H1 (cell line): Measurements from ENCODE around the gene ACCSL. TPM values are rescaled to one million over a fixed set of nuclear protein-coding genes. Genes with fewer than 3 reads are reported as not detected.

Experiments used
- CTCF ChIA-PET: fragments of 300-600 bp; sonication (Branson Sonifier 250); formaldehyde crosslinking; loops from one replicate; lab custom pipeline; 2021; ENCODE audit not compliant: partially characterized antibody; lab: Charles Lee
- POLR2A ChIA-PET: fragments of 300-600 bp; sonication (Branson Sonifier 250); formaldehyde crosslinking; loops from one replicate; lab custom pipeline; 2021; ENCODE audit warnings: inconsistent platforms; ENCODE audit not compliant: partially characterized antibody; lab: Charles Lee
- DNase-seq, 2 experiments: peaks; one replicate each; pipeline versions ENCODE4 v3.0.0 to v3.0.0-alpha.2; 2010 to 2022; ENCODE audit warnings: low spot score in 2 of 2, low read depth in 1 of 2, mixed read lengths in 1 of 2
- FAIRE-seq: peaks from 2 replicates; lab custom pipeline; 2011; peaks lifted over from hg19 to GRCh38; lab: Jason Lieb, UNC
- H2AFZ ChIP-seq: 2 replicates; pipeline ENCODE4 v1.8.1; 2012; ENCODE audit warnings: low read length, inconsistent platforms
- H2AK5ac ChIP-seq: 2 replicates; pipeline ENCODE4 v1.6.1; 2013; ENCODE audit warnings: low read depth, low read length
- H2BK120ac ChIP-seq: replicated peaks from 2 replicates; pipeline ENCODE3; 2013; ENCODE audit warnings: low read depth, low read length, inconsistent platforms
- H2BK12ac ChIP-seq: 2 replicates; pipeline ENCODE4 v1.6.1; 2013; ENCODE audit warnings: low read depth, low read length
- H2BK15ac ChIP-seq: 2 replicates; pipeline ENCODE4 v1.6.1; 2013; ENCODE audit warnings: low read length
- H2BK20ac ChIP-seq: 2 replicates; pipeline ENCODE4 v1.6.1; 2013; ENCODE audit warnings: low read length
- H2BK5ac ChIP-seq: 2 replicates; pipeline ENCODE4 v1.6.1; 2013; ENCODE audit warnings: low read depth, low read length
- H3K14ac ChIP-seq: 2 replicates; pipeline ENCODE4 v1.6.1; 2013; ENCODE audit warnings: inconsistent platforms; ENCODE audit not compliant: insufficient read length
- H3K18ac ChIP-seq: 2 replicates; pipeline ENCODE4 v1.6.1; 2013; ENCODE audit warnings: low read length; ENCODE audit errors: extremely low read depth
- H3K23ac ChIP-seq: 2 replicates; pipeline ENCODE4 v1.6.1; 2013; ENCODE audit warnings: inconsistent platforms; ENCODE audit not compliant: insufficient read length
- H3K23me2 ChIP-seq: 2 replicates; pipeline ENCODE4 v1.6.1; 2013; ENCODE audit warnings: low read depth, low read length
- H3K27ac ChIP-seq: 2 replicates; pipeline ENCODE4 v1.6.1; 2011; ENCODE audit warnings: low read depth, low read length, inconsistent platforms
- H3K27me3 ChIP-seq, 4 experiments: replicated peaks in 1 of 4; 1 replicate in 1 of 4; 2 replicates in 3 of 4; pipeline versions ENCODE4 v1.6.1 to v1.8.1; 2011 to 2013; ENCODE audit warnings: low read length in 3 of 4, mild to moderate bottlenecking in 3 of 4, inconsistent platforms in 2 of 4, mixed read lengths in 2 of 4, moderate library complexity in 1 of 4; ENCODE audit not compliant: control insufficient read depth in 3 of 4, insufficient read depth in 3 of 4; ENCODE audit errors: extremely low read depth in 1 of 4
- H3K36me3 ChIP-seq, 4 experiments: 2 replicates each; pipeline versions ENCODE4 v1.6.1 to v1.8.1; 2011 to 2013; ENCODE audit warnings: mild to moderate bottlenecking in 4 of 4, low read length in 3 of 4, moderate library complexity in 2 of 4, control low read depth in 1 of 4, inconsistent platforms in 1 of 4; ENCODE audit not compliant: insufficient read depth in 4 of 4, control insufficient read depth in 2 of 4
- H3K4ac ChIP-seq: replicated peaks from 2 replicates; pipeline ENCODE3; 2013; ENCODE audit warnings: low read length, low read depth, mixed read lengths, inconsistent platforms; ENCODE audit not compliant: insufficient read length
- H3K4me1 ChIP-seq, 4 experiments: replicated peaks in 1 of 4; 1 replicate in 1 of 4; 2 replicates in 3 of 4; pipeline versions ENCODE4 v1.6.1 to v1.8.1; 2011 to 2013; ENCODE audit warnings: low read length in 3 of 4, inconsistent platforms in 2 of 4, mixed read lengths in 1 of 4; ENCODE audit not compliant: insufficient read depth in 4 of 4, control insufficient read depth in 3 of 4
- H3K4me2 ChIP-seq, 2 experiments: 2 replicates each; pipeline versions ENCODE4 v1.6.1 to v1.8.1; 2011 to 2013; ENCODE audit warnings: low read depth in 2 of 2, low read length in 2 of 2, control low read depth in 1 of 2, inconsistent platforms in 1 of 2, mild to moderate bottlenecking in 1 of 2; ENCODE audit not compliant: insufficient read depth in 1 of 2
- H3K4me3 ChIP-seq, 4 experiments: fragments of 200-600, 300-600 bp in 1 of 4; sonication (generic), shearing (Covaris generic), sonication (Bioruptor Twin) in 1 of 4; 2 replicates each; pipeline versions ENCODE4 v1.5.1 to v1.8.1; 2011 to 2016; ENCODE audit warnings: low read length in 4 of 4, low read depth in 3 of 4, control low read depth in 2 of 4, inconsistent platforms in 2 of 4, mild to moderate bottlenecking in 2 of 4, mixed read lengths in 1 of 4, moderate library complexity in 1 of 4; ENCODE audit not compliant: insufficient read depth in 2 of 4; ENCODE audit errors: extremely low read depth in 1 of 4
- H3K56ac ChIP-seq: replicated peaks from 2 replicates; pipeline ENCODE3; 2013; ENCODE audit warnings: low read depth, mild to moderate bottlenecking, mixed read lengths, low read length, inconsistent platforms; ENCODE audit not compliant: insufficient read length
- H3K79me1 ChIP-seq: 2 replicates; pipeline ENCODE4 v1.6.1; 2013; ENCODE audit warnings: low read depth, low read length, control low read depth
- H3K79me2 ChIP-seq, 2 experiments: 2 replicates each; pipeline versions ENCODE4 v1.6.1 to v1.8.1; 2012 to 2013; ENCODE audit warnings: low read length in 2 of 2, mild to moderate bottlenecking in 2 of 2, inconsistent platforms in 1 of 2; ENCODE audit not compliant: insufficient read depth in 2 of 2, control insufficient read depth in 1 of 2
- H3K9ac ChIP-seq, 4 experiments: replicated peaks in 1 of 4; 1 replicate in 1 of 4; 2 replicates in 3 of 4; pipeline versions ENCODE4 v1.6.1 to v1.8.1; 2011 to 2013; ENCODE audit warnings: low read depth in 3 of 4, low read length in 3 of 4, control low read depth in 2 of 4, mild to moderate bottlenecking in 2 of 4, moderate library complexity in 2 of 4, inconsistent platforms in 1 of 4; ENCODE audit errors: extremely low read depth in 1 of 4
- H3K9me3 ChIP-seq, 2 experiments: 2 replicates each; pipeline versions ENCODE4 v1.6.1 to v1.8.1; 2012 to 2013; ENCODE audit warnings: mild to moderate bottlenecking in 2 of 2, moderate library complexity in 2 of 2, control low read depth in 1 of 2, inconsistent platforms in 1 of 2, low read depth in 1 of 2, low read length in 1 of 2, mixed read lengths in 1 of 2; ENCODE audit not compliant: insufficient read depth in 2 of 2
- H4K20me1 ChIP-seq, 2 experiments: replicated peaks in 1 of 2; 2 replicates each; pipeline versions ENCODE3 to v1.8.1; 2011 to 2013; ENCODE audit warnings: inconsistent platforms in 2 of 2, low read length in 2 of 2, mild to moderate bottlenecking in 1 of 2; ENCODE audit not compliant: insufficient read depth in 2 of 2, control insufficient read depth in 1 of 2
- H4K5ac ChIP-seq: 2 replicates; pipeline ENCODE4 v1.6.1; 2013; ENCODE audit warnings: low read length, low read depth, mixed read lengths, inconsistent platforms; ENCODE audit not compliant: insufficient read length
- H4K8ac ChIP-seq: 2 replicates; pipeline ENCODE4 v1.8.0; 2013; ENCODE audit warnings: mild to moderate bottlenecking, moderate library complexity, low read length, inconsistent platforms; ENCODE audit not compliant: insufficient read depth; ENCODE audit errors: extremely low read depth
- H4K91ac ChIP-seq: replicated peaks from 2 replicates; pipeline ENCODE3; 2013; ENCODE audit warnings: low read length, mixed read lengths, inconsistent platforms; ENCODE audit not compliant: insufficient read length
- CBX5 ChIP-seq: fragments of 300-800, 300-1000 bp; sonication (generic); IDR thresholded peaks from 2 replicates; pipeline ENCODE4 v1.7.1; 2016; ENCODE audit warnings: antibody characterized with exemption, low read length, low read depth
- CHD1 ChIP-seq: IDR thresholded peaks from 2 replicates; pipeline ENCODE4 v1.6.1; 2012; ENCODE audit warnings: low read depth, low read length, improper control_type of control experiment
- CHD2 ChIP-seq: IDR thresholded peaks from 2 replicates; pipeline ENCODE4 v1.6.1; 2012; ENCODE audit warnings: low read length, improper control_type of control experiment
- JUN ChIP-seq: IDR thresholded peaks from 2 replicates; pipeline ENCODE4 v1.6.1; 2011; ENCODE audit warnings: low read depth, mild to moderate bottlenecking, improper control_type of control experiment, low read length
- KDM1A ChIP-seq: fragments of 200-600, 300-600 bp; sonication (generic); IDR thresholded peaks from 2 replicates; pipeline ENCODE4 v1.7.1; 2016; ENCODE audit warnings: mild to moderate bottlenecking, low read length, borderline replicate concordance
- PHF8 ChIP-seq: fragments of 200-600 bp; sonication (generic); conservative IDR thresholded peaks from 2 replicates; pipeline ENCODE4 v1.7.1; 2012; ENCODE audit warnings: low read depth, mild to moderate bottlenecking, inconsistent platforms, low read length, moderate library complexity
- SAP30 ChIP-seq: fragments of 300-600 bp; sonication (generic); IDR thresholded peaks from 2 replicates; pipeline ENCODE4 v1.7.1; 2012; ENCODE audit warnings: low read length, moderate library complexity, mild to moderate bottlenecking, inconsistent platforms; ENCODE audit not compliant: insufficient read depth, insufficient replicate concordance
- SIRT6 ChIP-seq: IDR thresholded peaks from one replicate; pipeline ENCODE4 v1.7.1; 2012; ENCODE audit warnings: low read length, inconsistent platforms
- SIX5 ChIP-seq: IDR thresholded peaks from 2 replicates; pipeline ENCODE4 v1.6.1; 2011; ENCODE audit warnings: mild to moderate bottlenecking, low read depth, low read length
- SP1 ChIP-seq: IDR thresholded peaks from 2 replicates; pipeline ENCODE4 v1.6.1; 2011; ENCODE audit warnings: low read depth, low read length
- SP2 ChIP-seq: IDR thresholded peaks from 2 replicates; pipeline ENCODE4 v1.6.1; 2012; ENCODE audit warnings: mild to moderate bottlenecking, low read length, inconsistent platforms
- TCF12 ChIP-seq: IDR thresholded peaks from 2 replicates; pipeline ENCODE4 v1.6.1; 2011; ENCODE audit warnings: low read depth, mild to moderate bottlenecking, low read length
- WGBS, 2 experiments: shearing (Covaris generic) in 1 of 2; methylation state at CpG; one replicate each; pipeline versions ENCODE4 v1.1.6 to v1.1.7; 2013 to 2015; ENCODE audit warnings: low lambda C conversion rate in 2 of 2, mixed read lengths in 2 of 2, inconsistent platforms in 1 of 2, low coverage in 1 of 2, missing lambda C conversion rate in 1 of 2; ENCODE audit not compliant: insufficient replicate concordance in 2 of 2, insufficient coverage in 1 of 2, insufficient read length in 1 of 2; ENCODE audit errors: extremely low coverage in 1 of 2, missing lambda C conversion rate in 1 of 2; 5-methylcytosine and 5-hydroxymethylcytosine counted together
- polyA plus RNA-seq, 7 experiments: library from polyadenylated mRNA; depleted of rRNA in 3 of 7; stranded (reverse) in 5 of 7; unstranded in 2 of 7; fragments of >200 nt in 5 of 7; fragments of 200-250 nt in 2 of 7; gene quantifications; 1 replicate in 5 of 7; 2 replicates in 1 of 7; 4 replicates in 1 of 7; pipeline versions ENCODE4 v1.2.1 to v1.2.3, GENCODE V29; 2011 to 2013; ENCODE audit warnings: missing spikeins in 2 of 7, mixed read lengths in 2 of 7
- total RNA-seq: library from RNA; stranded (reverse); fragmentation: NEBNext Ultra II Directional; extraction: Animal tissue kit (Norgen Biotek cat#: 25700); gene quantifications from 2 replicates; pipeline ENCODE4 v1.2.1, GENCODE V29; 2021
- TF ChIP-seq, protein P1 (sequence below): IDR thresholded peaks from 2 replicates; pipeline ENCODE4 v1.6.1; 2011; ENCODE audit warnings: low read depth, mild to moderate bottlenecking, low read length; ENCODE audit not compliant: insufficient read depth
- TF ChIP-seq, protein P2 (sequence below): IDR thresholded peaks from 2 replicates; pipeline ENCODE4 v1.6.1; 2012; ENCODE audit warnings: inconsistent platforms

ACCSL gene
- total and polyA plus RNA-seq, 2 of the 8 experiments (the other 6 are each of a cell fraction or from before 2014, with no cell fraction given): not detected

DNA sequence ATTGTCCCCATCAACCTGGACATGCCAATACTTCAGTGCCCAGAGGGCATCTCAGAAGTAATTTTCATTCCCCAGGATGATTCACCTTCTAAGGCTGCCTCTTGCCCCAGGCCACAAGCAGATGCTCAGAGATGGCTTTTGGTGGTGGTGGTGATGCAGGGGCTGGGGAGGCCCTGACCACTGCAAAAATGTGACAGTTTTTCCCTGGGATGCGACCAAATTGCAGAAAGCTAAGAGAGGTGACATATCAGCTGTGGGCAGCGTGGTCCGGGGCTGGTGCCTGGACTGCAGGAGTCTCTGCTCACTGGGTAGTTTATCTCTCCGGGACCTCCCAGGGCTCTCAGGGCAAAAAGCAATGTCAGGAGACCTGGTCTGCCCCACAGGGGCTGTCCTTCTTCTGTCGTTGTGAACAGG lies 39.7 kb upstream of the ACCSL start:
- Histone ChIP-seq H3K4me2 (no peak overlapping the region), H3K18ac (no peak overlapping the region), H3K9ac (no peak overlapping the region), H3K4ac (no peak overlapping the region), H2BK120ac (no peak overlapping the region), H3K27ac (no peak overlapping the region), H3K4me1 (peaks cover 0 to 15% (median 6%) of the 10 kb centered on the region in 4 experiments; a peak in 6 of 7 replicates), H2AK5ac (no peak overlapping the region), H3K9me3 (no peaks in the 10 kb centered on the region), H2BK12ac (no peak overlapping the region), H2AFZ (no peak overlapping the region), H4K20me1 (no peaks in the 10 kb centered on the region), H3K79me2 (no peaks in the 10 kb centered on the region), H2BK15ac (no peak overlapping the region), H4K8ac (no peak overlapping the region), H3K36me3 (no peaks in the 10 kb centered on the region), H2BK5ac (no peak overlapping the region), H3K14ac (no peak overlapping the region), H3K56ac (no peak overlapping the region), H3K23ac (no peak overlapping the region), H3K4me3 (no peak overlapping the region), H3K79me1 (no peaks in the 10 kb centered on the region), H3K27me3 (no peaks in the 10 kb centered on the region; a peak in 1 of 7 replicates), H4K91ac (peak overlapping the region; percentile 7), H2BK20ac (no peak overlapping the region), H3K23me2 (no peaks in the 10 kb centered on the region), H4K5ac (no peak overlapping the region)
- 88% methylated on average over 5 of the region's 5 CpGs; no CpG with 5 or more reads in 1 of the 2 experiments for WGBS, 2 experiments
- ChIA-PET CTCF (interaction anchor here (0.8 to 4.2 kb wide), 2 partner anchors 21 to 118 kb away, joined by 3 to 24 read pairs; no protein-coding TSS in a partner anchor), POLR2A (interaction anchor here (1.0 kb wide), 1 partner anchor 73 kb away, joined by 3 read pairs; no protein-coding TSS in a partner anchor)
- FAIRE-seq (no peak), DNase-seq (peak in 1 of 2 experiments; percentile 32)
- TF ChIP-seq SIX5: no peak
- TF ChIP-seq SP2: no peak
- TF ChIP-seq KDM1A: no peak
- TF ChIP-seq SAP30: no peak
- no peak for TF ChIP-seq CBX5
- TF ChIP-seq, protein P1, sequence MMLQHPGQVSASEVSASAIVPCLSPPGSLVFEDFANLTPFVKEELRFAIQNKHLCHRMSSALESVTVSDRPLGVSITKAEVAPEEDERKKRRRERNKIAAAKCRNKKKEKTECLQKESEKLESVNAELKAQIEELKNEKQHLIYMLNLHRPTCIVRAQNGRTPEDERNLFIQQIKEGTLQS: no peak
- TF ChIP-seq TCF12: no peak
- TF ChIP-seq PHF8: no peak
- TF ChIP-seq JUN: no peak
- no peak for TF ChIP-seq SP1
- no peak for TF ChIP-seq CHD1
- TF ChIP-seq SIRT6: no peak
- TF ChIP-seq, protein P2, sequence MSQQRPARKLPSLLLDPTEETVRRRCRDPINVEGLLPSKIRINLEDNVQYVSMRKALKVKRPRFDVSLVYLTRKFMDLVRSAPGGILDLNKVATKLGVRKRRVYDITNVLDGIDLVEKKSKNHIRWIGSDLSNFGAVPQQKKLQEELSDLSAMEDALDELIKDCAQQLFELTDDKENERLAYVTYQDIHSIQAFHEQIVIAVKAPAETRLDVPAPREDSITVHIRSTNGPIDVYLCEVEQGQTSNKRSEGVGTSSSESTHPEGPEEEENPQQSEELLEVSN: no peak
- no peak for TF ChIP-seq CHD2
